AG04450 (cell line): ENCODE measurements around the gene SPAG4. TPM values are rescaled to one million over a fixed set of nuclear protein-coding genes. Genes with fewer than 3 reads are reported as not detected.

Experiments
- CTCF ChIA-PET: fragments of 300-600, 350-600 bp; formaldehyde crosslinking; extraction: SDS; loops from one replicate; lab custom pipeline; 2022; ENCODE audit warnings: antibody characterized with exemption, inconsistent platforms; lab: Charles Lee
- POLR2A ChIA-PET: fragments of 350-600 bp; formaldehyde crosslinking; extraction: SDS; loops from one replicate; lab custom pipeline; 2021; ENCODE audit warnings: antibody characterized with exemption, inconsistent platforms; lab: Yijun Ruan, JAX
- DNase-seq: peaks from one replicate; pipeline ENCODE4 v3.0.0-alpha.2; 2011; ENCODE audit warnings: low read depth, low spot score
- H3K27ac ChIP-seq: one replicate; pipeline ENCODE4 v1.5.1; 2012; ENCODE audit warnings: low read depth, low read length, control low read depth
- H3K27me3 ChIP-seq: one replicate; pipeline ENCODE4 v1.6.0; 2012; ENCODE audit warnings: low read length; ENCODE audit not compliant: control insufficient read depth, insufficient read depth
- H3K4me3 ChIP-seq: 2 replicates; pipeline ENCODE4 v1.5.1; 2011; ENCODE audit warnings: mild to moderate bottlenecking, low read depth, low read length, control low read depth
- H3K9me3 ChIP-seq: 2 replicates; pipeline ENCODE4 v1.5.1; 2012; ENCODE audit warnings: low read length; ENCODE audit not compliant: control insufficient read depth, insufficient read depth
- polyA minus RNA-seq: library from RNA; depleted of rRNA, polyadenylated mRNA; stranded (reverse); fragments of >200 nt; gene quantifications from 2 replicates; pipeline ENCODE4 v1.2.3, GENCODE V29; 2011; rRNA and poly(A)+ RNA removed
- polyA plus RNA-seq: library from polyadenylated mRNA; depleted of rRNA; stranded (reverse); fragments of >200 nt; gene quantifications from 2 replicates; pipeline ENCODE4 v1.2.3, GENCODE V29; 2011; rRNA removed
- TF ChIP-seq, protein P1 (sequence below): IDR thresholded peaks from 2 replicates; pipeline ENCODE4 v1.5.1; 2011; ENCODE audit warnings: low read depth, low read length, control low read depth, inconsistent platforms

Gene SPAG4, protein sequence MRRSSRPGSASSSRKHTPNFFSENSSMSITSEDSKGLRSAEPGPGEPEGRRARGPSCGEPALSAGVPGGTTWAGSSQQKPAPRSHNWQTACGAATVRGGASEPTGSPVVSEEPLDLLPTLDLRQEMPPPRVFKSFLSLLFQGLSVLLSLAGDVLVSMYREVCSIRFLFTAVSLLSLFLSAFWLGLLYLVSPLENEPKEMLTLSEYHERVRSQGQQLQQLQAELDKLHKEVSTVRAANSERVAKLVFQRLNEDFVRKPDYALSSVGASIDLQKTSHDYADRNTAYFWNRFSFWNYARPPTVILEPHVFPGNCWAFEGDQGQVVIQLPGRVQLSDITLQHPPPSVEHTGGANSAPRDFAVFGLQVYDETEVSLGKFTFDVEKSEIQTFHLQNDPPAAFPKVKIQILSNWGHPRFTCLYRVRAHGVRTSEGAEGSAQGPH
- 1.8 and 3.6 TPM in 2 replicates for polyA plus RNA-seq
- polyA minus RNA-seq: 2.3 TPM in 2 replicates

DNA sequence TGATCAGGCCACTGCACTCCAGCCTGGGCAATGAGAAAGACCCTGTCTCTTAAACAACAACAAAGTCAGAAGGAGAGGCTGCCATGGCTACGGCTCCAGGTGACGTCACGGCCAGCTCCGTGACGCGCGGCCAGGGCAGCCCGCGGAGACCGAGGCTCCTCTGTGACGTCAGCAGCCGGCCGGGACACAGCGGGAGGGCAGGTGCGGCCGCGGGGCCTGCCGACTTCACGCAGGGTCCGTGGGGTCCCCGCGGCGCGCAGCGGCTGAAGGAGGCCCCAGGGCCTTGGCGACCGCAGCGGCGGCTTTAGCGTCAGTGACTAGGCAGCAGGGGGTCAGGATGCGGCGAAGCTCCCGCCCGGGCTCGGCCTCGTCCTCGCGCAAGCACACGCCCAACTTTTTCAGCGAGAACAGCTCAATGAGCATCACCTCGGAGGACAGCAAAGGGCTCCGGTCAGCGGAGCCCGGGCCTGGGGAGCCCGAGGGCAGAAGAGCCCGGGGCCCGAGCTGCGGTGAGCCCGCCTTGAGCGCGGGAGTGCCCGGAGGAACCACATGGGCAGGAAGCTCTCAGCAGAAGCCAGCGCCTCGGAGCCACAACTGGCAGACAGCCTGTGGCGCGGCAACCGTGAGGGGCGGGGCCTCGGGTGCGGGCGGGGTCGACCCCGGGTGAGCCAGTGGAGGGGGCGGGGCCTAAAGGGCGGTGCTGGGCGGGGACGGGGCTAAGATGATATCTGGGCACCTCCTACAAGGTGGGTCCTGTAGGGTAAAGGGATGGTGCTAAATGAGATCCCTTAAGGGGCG lies at the start of gene SPAG4:
SPAG4 (plus strand) TSS at position 163 of the 798 bp plus-strand sequence; CDS start at position 338, 175 bp downstream.
- Histone ChIP-seq H3K27me3 (no peaks in the 10 kb centered on the region), H3K9me3 (no peaks in the 10 kb centered on the region; the same call in 1 of the 2 replicates), H3K27ac (peak within 1 kb of the TSS; percentile 89), H3K4me3 (peak within 1 kb of the TSS; percentile 64)
- CTCF ChIA-PET: interaction anchor here (0.6 to 0.8 kb wide), 3 partner anchors 9 to 1806 kb away, joined by 5 to 7 read pairs (median 7); no protein-coding TSS in a partner anchor
- no peak for DNase-seq
- TF ChIP-seq, protein P1, sequence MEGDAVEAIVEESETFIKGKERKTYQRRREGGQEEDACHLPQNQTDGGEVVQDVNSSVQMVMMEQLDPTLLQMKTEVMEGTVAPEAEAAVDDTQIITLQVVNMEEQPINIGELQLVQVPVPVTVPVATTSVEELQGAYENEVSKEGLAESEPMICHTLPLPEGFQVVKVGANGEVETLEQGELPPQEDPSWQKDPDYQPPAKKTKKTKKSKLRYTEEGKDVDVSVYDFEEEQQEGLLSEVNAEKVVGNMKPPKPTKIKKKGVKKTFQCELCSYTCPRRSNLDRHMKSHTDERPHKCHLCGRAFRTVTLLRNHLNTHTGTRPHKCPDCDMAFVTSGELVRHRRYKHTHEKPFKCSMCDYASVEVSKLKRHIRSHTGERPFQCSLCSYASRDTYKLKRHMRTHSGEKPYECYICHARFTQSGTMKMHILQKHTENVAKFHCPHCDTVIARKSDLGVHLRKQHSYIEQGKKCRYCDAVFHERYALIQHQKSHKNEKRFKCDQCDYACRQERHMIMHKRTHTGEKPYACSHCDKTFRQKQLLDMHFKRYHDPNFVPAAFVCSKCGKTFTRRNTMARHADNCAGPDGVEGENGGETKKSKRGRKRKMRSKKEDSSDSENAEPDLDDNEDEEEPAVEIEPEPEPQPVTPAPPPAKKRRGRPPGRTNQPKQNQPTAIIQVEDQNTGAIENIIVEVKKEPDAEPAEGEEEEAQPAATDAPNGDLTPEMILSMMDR: no peak
- POLR2A ChIA-PET: interaction anchor here (0.6 to 2.3 kb wide), 12 partner anchors 9 to 360 kb away, joined by 3 to 7 read pairs (median 4); partner anchors contain the start of gene ERGIC3

DNA sequence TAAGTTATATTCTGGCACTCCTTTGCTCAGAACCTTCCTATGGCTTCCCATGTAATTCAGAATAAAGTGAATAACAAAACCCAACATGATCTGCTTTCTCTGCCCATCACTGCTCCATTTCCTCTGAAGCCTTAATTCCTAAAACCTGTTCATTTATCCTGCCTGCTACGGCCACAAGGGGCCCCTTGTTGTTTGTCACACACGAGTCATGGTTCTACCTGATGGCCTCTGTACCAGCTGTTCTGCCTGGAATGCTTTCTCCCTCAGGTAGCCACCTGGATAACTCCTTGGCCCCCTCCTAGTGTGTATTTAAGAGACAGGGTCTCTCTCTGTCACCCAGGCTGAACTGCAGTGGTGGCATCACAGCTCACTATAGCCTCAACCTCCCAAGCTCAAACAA lies 47.0 kb upstream of the SPAG4 start:
- no peak overlapping the region for H3K4me3 ChIP-seq
- H3K27ac ChIP-seq: no peak overlapping the region
- no peak for DNase-seq
- TF ChIP-seq, protein P1: peak; percentile 26; the same call in 1 of the 2 replicates
- peaks cover 4% of the 10 kb centered on the region for H3K27me3 ChIP-seq
- POLR2A ChIA-PET: no interaction called here
- peaks cover 9% of the 10 kb centered on the region for H3K9me3 ChIP-seq
- CTCF ChIA-PET: interaction anchor here (0.6 kb wide), 1 partner anchor 10 kb away, joined by 3 read pairs; no protein-coding TSS in a partner anchor

DNA sequence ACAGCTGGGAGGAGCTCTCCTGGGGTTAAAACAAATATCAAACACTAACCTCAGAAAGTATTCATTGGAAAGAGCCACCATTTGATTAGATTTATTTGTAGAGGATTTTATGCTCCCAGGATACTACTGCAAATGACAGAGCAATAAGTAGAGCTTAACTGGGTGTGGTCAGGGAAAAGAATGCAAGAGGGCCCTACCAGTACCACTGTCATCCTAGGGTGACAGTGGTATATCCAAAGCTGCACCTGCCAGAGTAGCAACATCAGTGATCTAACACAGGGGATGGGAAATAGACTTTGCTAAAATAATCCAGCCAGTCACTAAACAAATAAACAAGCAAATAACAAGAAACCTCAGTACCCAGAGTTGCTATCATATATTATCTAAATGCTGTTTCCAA lies 44.1 kb upstream of the SPAG4 start:
- TF ChIP-seq, protein P1: no peak
- no peak for DNase-seq
- Histone ChIP-seq H3K4me3 (no peak overlapping the region), H3K27ac (no peak overlapping the region), H3K9me3 (peaks cover 9% of the 10 kb centered on the region), H3K27me3 (peaks cover 3% of the 10 kb centered on the region)
- POLR2A ChIA-PET: no interaction called here
- CTCF ChIA-PET: no interaction called here

DNA sequence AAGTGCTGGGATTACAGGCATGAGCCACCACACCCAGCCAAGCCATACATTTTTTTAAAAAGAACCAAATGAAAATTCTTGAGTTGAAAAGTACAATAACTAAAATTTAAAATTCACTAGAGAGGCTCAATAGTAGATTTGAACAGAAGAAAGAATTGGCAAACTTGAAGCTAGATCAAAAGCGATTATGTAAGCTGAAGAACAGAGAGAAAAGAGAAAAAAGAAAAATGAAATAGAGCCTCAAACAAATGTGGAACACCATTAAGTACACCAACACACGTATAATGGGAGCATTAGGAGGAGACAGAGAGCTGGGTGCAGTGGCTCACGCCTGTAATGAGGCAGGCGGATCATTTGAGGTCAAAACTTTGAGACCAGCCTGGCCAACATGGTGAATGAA lies 42.8 kb upstream of the SPAG4 start:
- H3K4me3 ChIP-seq: no peak overlapping the region
- DNase-seq: no peak
- TF ChIP-seq, protein P1: no peak
- H3K27me3 ChIP-seq: peaks cover 6% of the 10 kb centered on the region
- peaks cover 9% of the 10 kb centered on the region for H3K9me3 ChIP-seq
- ChIA-PET CTCF (no interaction called here), POLR2A (interaction anchor here (0.6 kb wide), 1 partner anchor 43 kb away, joined by 3 read pairs; no protein-coding TSS in a partner anchor)
- no peak overlapping the region for H3K27ac ChIP-seq
